GM18907 (cell line): Measurements from ENCODE around the gene TNFAIP3.
"Not testable (repeated sequence)": the region's sequence is repeated elsewhere in the genome, so short reads cannot be mapped to it uniquely, and the experiment has no call there.

Experiments
- ATAC-seq: cut with Tn5 transposase; IDR thresholded peaks from one replicate; pipeline ENCODE4 v1.9.1; 2021; ENCODE audit warnings: mild to moderate bottlenecking, moderate library complexity; ENCODE audit not compliant: unreplicated experiment

TNFAIP3 gene

DNA sequence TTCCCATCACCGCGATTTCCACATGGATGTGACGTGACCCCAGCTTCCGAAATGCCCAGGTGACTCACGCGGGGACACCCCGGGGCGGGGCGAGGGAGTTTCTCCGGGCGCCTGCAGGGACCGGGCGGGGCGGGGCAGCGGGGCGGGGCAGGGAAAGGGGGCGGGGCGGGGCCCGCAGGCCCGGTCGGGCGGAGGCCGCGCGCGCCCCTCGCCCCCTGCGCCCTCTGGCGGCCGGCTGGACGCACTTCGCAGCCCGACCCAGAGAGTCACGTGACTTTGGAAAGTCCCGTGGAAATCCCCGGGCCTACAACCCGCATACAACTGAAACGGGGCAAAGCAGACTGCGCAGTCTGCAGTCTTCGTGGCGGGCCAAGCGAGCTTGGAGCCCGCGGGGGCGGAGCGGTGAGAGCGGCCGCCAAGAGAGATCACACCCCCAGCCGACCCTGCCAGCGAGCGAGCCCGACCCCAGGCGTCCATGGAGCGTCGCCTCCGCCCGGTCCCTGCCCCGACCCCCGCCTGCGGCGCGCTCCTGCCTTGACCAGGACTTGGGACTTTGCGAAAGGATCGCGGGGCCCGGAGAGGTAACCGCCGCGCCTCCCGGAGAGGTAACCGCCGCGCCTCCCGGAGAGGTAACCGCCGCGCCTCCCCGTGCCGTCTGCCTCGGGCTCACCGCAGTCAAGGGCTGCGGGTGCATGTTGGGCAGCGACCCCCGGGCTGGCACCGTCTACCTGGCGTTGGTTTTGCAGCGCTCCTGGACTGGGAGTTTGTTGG lies at the start of gene TNFAIP3:
Gene TNFAIP3 (plus strand): TSS at position 346 of the 771 bp plus-strand sequence. CDS start 3,969 bp downstream, outside the sequence.
- peak; percentile 73 for ATAC-seq

DNA sequence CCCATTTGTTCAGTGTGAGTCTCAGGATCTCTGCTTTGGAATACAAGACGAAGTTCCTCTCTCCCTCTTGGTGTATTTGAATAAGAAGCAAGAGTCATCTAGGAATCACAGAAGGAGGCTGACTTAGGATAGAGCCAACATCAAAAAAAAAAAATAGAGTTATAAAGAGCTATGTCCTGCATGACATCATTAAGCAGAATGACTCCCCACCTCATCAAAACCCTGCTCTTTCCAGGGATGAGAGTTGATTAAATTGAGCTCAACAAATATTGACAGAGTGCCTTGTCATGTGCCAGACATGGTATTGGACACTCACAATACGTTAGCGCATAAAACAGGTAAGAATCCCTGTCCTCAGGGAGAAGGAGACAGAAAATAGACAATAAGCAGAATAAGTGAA lies 48.6 kb upstream of the TNFAIP3 start:
- no peak for ATAC-seq

DNA sequence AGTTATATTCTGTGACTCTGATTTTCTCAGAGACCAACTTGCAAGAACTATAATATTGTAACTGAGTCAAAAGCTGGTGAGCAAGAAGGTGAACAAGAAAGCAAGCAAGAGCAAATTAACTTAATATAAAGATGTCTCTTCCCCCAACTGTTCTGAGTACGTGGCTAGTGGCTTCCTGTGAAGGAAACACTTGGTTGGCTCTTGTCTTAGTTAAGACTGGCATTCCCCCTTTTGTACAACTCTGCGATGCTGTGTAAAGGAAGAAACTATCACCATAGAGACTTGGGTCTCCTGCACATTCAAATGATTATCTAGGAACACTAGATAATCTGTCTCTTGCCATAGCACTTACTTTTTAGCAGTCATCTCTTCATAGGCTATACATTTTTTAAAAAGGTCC lies 47.3 kb upstream of the TNFAIP3 start:
- ATAC-seq, result peak; percentile 47

DNA sequence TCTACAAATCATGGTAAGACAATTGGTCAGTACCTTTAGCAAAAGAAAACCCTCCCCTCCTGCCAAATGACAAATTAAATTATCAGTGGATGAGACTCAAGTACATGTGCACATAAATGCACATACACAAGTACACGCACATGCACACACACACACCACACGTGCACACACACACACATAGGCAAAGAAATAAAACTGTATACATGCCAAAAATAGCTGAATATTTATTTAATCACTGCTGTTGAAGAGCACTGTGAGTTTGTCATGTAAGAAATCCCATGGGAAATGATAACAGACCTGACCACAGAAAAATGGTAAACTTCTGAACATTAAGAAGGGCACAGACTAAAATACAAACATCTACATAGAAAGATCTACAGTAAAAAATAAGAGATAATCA lies 46.6 kb upstream of the TNFAIP3 start:
- no peak for ATAC-seq

DNA sequence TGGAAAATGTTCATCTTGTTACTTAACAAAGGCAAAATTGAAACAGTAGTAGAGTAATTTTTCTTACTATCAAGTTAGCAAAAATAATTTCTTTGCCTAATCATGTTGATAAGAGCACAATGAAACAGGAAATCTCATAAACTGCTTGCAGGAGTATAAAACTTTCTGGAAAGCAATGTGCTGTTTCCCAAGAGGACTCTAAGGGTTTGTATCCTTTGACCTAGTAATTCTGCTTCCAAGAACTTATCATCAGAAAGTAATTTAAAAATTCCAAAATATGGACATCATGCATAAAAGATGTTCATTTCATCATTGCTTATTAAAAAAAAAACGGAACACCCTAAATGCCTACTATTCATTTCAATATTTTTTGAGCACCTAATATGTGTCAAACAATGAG lies 46.1 kb upstream of the TNFAIP3 start:
- no peak for ATAC-seq

DNA sequence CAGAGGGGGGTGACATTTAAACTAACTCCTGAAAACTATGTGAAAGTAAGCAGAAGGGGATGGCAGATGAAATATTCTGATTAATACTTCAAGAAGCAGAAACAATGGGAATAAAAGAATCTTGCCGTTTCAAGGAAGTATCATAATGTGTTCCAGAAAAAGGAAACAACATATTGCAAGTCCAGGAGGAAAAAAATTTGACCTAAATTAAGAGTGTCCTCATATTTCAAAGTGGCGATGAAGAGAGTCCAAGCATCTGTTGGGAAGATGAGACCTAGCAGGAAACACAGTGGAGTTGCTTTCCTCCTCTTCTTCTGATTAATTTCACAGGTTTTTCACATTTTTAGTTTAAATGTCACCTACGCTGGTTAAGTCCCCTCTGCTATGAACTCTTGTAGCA lies 45.6 kb upstream of the TNFAIP3 start:
- no peak for ATAC-seq

DNA sequence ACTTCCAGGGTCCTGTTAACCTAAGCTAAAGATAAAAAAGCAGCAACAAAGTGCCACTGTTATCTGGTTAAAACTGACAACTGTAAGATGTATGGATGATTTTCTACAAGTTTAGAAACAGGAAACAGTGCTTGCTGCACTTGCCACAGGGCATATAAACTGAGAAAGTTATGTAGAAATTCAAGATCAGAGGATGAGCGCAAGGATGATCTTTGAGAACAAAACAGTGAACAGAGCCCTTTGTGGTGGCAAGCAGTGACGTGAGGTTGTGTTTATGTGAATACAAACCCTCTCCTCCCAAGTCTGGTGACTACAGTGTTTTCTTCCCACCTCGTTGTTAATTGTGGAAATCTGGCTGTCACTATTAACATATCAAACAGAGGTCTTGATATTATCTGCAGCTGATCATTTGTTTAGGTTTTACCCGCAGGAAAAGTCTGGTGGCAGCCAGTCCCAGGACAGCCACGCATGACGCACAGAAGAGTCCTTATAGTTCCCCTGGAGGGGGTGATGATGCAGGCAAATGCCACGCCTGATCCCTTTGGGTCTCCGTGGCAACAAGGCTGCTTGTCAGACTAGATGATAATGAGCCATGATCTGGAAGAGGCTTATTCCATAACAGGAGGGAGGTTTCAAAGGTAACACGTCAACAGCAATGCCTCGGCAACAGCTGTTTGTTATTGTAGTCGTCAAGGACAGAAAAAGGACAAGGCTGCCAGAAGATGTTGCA lies 43.1 kb upstream of the TNFAIP3 start:
- no peak for ATAC-seq

DNA sequence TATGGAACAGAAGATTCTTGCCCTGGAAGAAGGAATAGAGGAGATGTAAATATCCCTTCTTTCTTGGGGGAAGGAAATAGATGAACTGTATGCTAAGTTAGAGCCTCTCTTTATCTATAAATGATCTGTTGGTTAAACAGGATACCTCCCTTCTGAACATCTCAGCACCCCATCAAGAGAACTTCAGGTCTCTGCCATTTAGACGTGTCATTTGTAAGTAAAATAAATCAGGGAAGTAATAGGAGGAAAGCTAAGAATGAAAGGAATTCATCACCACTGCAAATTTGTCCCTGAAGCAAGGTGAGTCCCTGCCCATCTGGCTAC lies 42.5 kb upstream of the TNFAIP3 start:
- no peak for ATAC-seq

DNA sequence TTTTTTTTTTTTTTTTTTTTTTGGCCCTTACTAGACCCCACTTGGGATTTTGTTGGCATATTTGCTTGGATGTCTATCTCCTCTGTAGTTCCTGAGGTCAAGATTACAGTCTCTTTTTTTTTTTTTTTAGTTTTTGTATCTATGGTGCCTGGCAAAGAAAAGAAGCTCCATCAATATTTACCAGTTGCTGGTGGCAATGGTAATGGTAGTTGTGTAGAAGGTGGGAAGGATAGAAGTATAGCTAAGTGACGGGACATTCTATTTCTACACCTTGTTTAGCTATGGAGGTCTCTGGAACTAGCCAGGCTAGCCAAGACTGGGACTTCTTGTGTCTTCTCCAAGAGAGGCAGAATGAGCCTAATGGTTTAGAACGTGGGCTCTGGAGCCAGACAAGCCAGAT lies 42.2 kb upstream of the TNFAIP3 start:
- ATAC-seq, result no peak

DNA sequence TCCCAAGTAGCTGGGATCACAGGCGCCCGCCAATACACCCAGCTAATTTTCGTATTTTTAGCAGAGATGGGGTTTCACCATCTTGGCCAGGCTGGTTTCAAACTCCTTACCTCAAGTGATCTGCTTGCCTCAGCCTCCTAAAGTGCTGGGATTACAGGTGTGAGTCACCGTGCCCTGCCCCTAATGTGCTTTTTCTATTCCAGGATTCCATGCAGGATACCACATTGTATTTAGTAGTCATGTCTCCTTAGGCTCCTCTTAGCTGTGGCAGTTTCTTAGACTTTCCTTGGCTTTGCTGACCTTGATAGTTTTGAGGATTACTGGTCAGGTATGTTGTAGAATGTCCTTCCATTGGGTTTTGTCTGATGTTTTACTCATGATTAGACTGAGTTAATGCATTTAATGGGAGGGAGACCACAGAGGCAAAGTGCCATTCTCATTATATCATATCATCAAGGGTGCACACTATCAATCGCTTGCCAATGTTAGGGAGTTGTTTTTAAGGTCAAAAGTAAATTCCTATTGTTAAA lies 39.6 kb upstream of the TNFAIP3 start:
- no peak for ATAC-seq

DNA sequence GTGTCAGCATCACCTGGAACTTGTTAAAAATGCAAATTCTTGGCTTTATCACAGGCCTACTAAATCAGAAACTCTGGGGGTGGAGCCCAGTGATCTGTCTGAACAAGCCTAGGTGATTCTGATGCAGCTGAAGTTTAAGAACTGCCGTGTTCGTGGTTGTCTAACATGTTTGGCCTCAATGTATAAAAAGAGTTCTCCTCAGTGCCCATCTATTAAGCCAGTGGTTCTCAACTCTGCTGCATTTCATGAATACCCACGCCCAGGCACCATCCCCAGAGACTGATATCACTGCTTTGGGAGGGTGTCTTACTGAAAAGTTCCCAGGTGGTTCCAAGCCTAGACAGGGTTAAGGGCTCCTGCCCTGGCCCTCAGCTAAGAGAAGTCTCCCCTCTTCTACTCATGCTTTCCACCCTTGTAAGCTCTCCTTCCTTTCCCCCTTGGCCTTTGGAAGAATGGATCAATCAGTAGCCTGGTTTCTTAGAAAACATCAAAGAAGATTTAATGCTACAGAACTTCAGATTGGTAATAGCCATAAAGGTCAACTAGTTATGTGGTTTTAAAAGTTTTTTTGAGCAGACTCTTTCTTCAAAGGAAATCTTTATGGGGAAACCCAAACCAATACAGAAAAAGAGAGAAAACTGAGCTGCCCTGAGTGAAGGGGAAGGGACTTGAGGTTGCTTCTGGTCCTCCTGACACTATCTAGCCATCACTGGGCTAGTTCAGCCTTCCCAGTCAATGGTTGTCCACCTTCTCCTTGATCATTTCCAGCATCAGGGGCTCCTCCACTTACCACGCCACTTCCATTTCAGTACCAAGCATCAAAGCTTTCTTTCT lies 38.9 kb upstream of the TNFAIP3 start:
- peak; percentile 65 for ATAC-seq

DNA sequence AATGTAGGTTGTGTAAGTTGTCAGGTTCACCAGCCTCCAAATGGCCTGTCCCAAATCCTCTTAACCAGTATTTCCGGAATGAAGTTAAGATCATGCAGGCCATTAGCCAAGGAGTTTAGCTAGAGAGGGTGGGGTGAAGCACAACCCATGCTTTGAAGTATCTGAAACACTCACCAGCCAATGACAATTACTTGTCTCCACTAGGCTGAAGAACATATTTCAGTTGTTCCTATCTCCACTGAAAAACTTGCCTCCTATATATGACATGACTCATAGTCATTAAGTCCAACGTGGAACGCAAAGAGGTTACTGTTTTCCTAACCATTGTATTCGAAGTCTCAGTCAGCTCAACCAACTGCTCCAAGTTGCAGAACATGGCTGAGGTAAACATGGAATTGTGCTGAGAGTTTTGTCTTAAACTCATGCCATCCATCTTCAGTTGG lies 37.4 kb upstream of the TNFAIP3 start:
- ATAC-seq, result no peak

DNA sequence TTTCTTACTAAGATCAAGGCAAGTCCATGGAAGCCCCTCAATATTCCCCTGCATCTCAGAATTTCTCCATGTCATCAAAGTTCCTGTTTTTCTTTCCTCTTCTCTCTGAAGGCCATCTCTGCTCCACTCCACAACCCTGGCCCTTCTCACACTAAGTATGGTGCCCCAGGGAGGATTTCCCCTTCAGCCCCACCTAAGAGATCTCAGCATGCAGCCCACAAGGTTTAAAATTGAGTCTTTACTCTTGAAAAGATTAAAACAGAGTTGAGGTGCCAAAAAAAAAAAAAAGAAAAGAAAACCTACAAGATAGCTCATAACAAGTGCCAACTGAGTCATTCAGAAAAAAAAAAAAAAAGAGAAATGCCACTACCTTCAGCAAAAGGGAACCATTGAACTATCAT lies 36.5 kb upstream of the TNFAIP3 start:
- ATAC-seq, result no peak

DNA sequence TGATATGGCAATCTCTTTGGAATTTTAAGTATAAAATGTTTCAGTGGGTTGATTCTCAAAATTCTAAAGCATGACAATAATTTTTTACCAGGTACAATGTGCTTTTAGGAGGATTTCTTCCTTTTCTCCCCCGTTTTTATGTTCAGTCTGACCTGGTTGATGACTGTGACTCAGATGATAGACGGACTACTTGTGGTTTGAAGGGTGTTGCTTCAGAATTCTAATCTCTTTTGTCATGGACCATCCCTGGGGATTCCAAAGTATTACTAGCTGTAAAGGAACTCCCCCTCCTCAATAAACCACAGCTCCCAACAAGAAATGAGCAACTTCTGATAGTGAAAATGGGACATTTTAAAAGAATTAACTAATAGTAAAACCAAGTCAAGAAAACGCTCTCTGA lies 34.9 kb upstream of the TNFAIP3 start:
- ATAC-seq, result no peak

DNA sequence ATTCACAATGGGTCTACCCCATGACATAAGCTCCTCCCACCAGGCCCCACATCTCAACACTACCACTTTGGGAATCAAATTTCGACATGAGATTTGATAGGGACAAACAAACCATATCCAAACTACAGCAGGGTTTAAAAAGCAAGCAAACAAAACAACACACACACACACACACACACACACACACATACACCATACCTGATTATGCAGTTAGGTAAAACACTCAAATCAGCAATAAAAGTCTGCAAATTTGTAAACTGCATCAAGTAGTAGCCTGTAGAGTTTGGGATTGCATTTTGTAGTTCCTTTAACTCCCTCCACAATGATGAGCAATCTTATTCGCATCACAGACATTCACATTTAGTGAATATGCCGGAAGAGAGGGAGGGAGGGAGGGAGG lies 32.6 kb upstream of the TNFAIP3 start:
- no peak for ATAC-seq

DNA sequence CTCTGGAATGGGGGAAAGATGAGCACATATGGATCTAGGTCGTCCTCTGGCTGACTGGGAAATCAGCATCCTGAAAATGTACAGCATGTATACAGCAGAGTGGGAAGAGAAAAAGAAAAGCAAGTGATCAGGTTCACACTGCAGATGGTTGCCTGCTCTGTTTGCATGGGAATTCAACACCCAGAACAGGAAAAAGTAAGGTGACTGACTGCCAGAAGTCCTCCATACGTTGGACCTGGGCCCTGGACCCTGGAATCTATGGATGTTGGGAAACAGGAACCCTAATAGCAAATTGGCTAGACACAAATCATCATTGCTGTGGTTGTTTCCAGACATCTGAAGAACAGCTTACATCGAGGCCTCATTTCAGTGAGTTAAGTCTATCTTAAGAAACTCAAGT lies 30.3 kb upstream of the TNFAIP3 start:
- ATAC-seq, result no peak

DNA sequence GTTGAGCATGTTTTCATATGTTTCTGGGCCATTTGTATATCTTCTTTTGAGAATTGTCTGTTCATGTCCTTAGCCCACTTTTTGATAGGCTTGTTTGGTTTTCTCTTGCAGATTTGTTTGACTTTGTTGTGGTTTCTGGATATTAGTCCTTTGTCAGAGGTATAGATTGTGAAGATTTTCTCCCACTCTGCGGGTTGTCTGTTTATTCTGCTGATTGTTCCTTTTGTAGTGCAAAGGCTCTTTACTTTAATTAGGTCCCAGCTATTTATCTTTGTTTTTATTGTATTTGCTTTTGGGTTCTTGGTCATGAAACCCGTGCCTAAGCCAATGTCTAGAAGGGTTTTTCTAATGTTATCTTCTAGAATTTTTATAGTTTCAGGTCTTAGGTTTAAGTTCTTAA lies 29.0 kb upstream of the TNFAIP3 start:
- ATAC-seq, result not testable (repeated sequence)

DNA sequence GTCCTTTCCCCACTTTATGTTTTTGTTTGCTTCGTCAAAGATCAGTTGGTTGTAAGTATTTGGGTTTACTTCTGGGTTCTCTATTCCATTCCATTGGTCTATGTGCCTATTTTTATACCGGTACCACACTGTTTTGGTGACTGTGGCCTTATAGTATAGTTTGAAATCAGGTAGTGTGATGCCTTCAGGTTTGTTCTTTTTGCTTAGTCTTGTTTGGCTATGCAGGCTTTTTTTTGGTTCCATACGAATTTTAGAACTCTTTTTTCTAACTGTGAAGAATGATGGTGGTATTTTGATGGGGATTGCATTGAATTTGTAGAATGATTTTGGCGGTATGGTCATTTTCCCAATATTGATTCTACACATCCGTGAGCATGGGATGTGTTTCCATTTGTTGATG lies 28.5 kb upstream of the TNFAIP3 start:
- ATAC-seq, result not testable (repeated sequence)

DNA sequence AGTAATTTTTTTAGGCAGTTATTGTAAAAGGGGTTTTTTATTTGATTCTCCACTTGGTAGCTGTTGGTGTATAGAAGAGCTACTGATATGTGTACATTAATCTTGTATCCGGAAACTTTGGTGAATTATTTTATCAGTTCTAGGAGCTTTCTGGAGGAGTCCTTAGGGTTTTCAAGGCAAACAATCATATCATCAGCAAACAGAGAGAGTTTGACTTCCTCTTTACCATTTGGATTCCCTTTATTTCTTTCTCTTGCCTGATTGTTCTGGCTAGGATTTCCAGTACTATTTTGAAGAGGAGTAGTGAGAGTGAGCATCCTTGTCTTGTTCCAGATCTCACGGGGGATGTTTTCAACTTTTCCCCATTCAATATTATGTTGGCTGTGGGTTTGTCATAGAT lies 28.0 kb upstream of the TNFAIP3 start:
- no peak for ATAC-seq

DNA sequence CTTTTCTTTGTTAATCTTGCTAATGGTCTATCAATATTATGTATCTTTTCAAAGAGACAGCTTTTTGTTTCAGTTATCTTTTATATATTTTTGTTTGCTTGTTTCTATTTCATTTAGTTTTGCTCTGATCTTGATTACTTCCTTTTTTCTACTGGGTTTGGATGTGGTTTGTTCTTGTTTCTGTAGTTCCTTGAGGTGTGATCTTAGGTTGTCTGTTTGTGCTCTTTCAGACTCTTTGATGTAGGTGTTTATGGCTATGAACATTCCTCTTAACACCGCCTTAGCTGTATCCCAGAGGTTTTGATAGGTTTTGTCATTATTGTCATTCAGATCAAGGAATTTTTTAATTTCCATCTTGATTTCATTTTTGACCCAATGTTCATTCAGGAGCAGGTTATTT lies 26.8 kb upstream of the TNFAIP3 start:
- ATAC-seq, result no peak

DNA sequence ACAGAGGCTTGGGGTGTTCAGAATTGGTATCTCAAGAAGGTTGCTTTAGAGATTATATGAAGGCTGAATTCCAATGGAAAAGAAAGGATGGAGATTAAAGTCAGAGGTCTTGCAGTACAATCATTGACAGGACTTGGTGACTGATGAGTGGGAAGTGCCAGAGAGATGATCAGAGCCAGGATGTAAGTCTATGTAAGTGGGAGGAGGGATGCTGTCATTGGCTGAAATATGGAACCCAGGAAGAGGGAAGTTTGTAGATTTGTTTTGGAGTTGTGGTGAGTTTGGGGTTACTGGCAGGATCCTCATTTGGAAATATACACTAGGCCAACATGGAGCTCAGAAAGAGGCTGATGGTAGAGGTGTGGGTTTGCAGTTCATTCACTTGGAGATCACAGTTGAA lies 23.8 kb upstream of the TNFAIP3 start:
- ATAC-seq, result no peak
